NCI-H1417 (cell line): ENCODE data around the gene TSFM.
"Not testable (repeated sequence)": the region's sequence is repeated elsewhere in the genome, so short reads cannot be mapped to it uniquely, and the experiment has no call there.

Experiments
- DNase-seq, 3 experiments: peaks; one replicate each; lab custom pipeline; 2025; lab: John Stamatoyannopoulos, UW

Gene TSFM

GRCh38 chr12:57815177-57816000 is 32.8 kb downstream of the TSFM start:
- DNase-seq: peak; percentile 77 to 92 (median 83)

GRCh38 chr12:57816001-57816854 is 33.6 kb downstream of the TSFM start:
- no peak for DNase-seq

GRCh38 chr12:57816855-57817151 is 34.2 kb downstream of the TSFM start:
- no peak for DNase-seq

GRCh38 chr12:57817261-57817989 is 34.8 kb downstream of the TSFM start:
- no peak for DNase-seq

- not testable (repeated sequence) for DNase-seq
Observed at GRCh38 chr12:57817990-57818331, 35.4 kb downstream of the TSFM start.

GRCh38 chr12:57820119-57820518 is 37.5 kb downstream of the TSFM start:
- DNase-seq: not testable (repeated sequence)

- not testable (repeated sequence) for DNase-seq
Observed at GRCh38 chr12:57821015-57821414, 38.4 kb downstream of the TSFM start.

GRCh38 chr12:57821474-57822214 is 39.1 kb downstream of the TSFM start:
- DNase-seq: no peak

- DNase-seq: no peak
Observed at GRCh38 chr12:57822392-57823130, 40.0 kb downstream of the TSFM start.

GRCh38 chr12:57823131-57823907 is 40.7 kb downstream of the TSFM start:
- DNase-seq: no peak

- no peak for DNase-seq
Observed at GRCh38 chr12:57823908-57824640, 41.5 kb downstream of the TSFM start.

GRCh38 chr12:57825451-57825850 is 42.9 kb downstream of the TSFM start:
- DNase-seq: no peak

- no peak for DNase-seq
Observed at GRCh38 chr12:57826400-57826799, 43.8 kb downstream of the TSFM start.

- DNase-seq: no peak
Observed at GRCh38 chr12:57826966-57827365, 44.4 kb downstream of the TSFM start.

- DNase-seq: no peak
Observed at GRCh38 chr12:57829025-57829777, 46.6 kb downstream of the TSFM start.

- no peak for DNase-seq
Observed at GRCh38 chr12:57830393-57830792, 47.8 kb downstream of the TSFM start.

- peak in 1 of 3 experiments; percentile 26 for DNase-seq
Observed at GRCh38 chr12:57832966-57833365, 50.4 kb downstream of the TSFM start.

GRCh38 chr12:57833672-57834071 is 51.1 kb downstream of the TSFM start:
- no peak for DNase-seq
